ENCODE data around the gene TGM2. TPM values are rescaled to one million over a fixed set of nuclear protein-coding genes. Genes with fewer than 3 reads are reported as not detected.

TGM2 gene
- total RNA-seq, 2 donors from 2014 or later = 0.81 to 2.4 TPM

GRCh38 chr20:38167328-38167850 is 2.3 kb upstream of the TGM2 start:
- H3K27ac Mint-ChIP-seq = peak overlapping the region; percentile 70 to 81
- H3K4me3 Mint-ChIP-seq = no peak overlapping the region
- H3K4me1 Mint-ChIP-seq (ENCODE audit: low read depth in 2 of 2) = peaks cover 18 to 25% of the 10 kb centered on the region in 2 donors
- no peak for ATAC-seq
- no peaks in the 10 kb centered on the region for H3K9me3 Mint-ChIP-seq
- H3K27me3 Mint-ChIP-seq = peaks cover 3 to 17% of the 10 kb centered on the region in 2 donors
- DNase-seq (ENCODE audit: low spot score) = no peak
- no peaks in the 10 kb centered on the region for H3K36me3 Mint-ChIP-seq

DNA sequence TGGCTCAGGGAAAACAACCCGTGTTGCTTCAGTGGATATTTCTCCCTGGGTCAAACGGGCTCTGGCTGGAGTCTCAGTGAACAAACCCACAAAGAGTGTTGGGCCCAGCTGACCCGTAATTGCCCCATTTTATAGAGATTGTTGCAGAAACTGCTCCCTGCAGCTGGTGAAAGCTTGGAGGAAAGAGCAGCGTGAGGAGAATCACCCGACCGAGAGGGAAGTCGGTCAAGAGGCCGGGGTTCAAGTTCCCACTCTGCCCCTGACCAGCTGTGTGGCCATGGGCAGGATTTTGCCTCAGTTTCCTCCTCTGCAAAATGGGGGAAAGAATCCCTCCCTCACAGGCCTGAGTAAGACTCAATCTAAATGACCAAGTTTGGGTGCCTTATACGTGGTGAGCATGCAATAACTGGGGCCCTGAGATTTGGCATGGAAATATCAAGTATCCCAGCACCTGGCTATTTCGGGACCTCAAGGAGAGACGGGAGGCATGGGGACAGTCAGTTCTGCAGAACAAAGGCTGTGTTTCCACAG is 1.7 kb upstream of the TGM2 start:
- no peak for ATAC-seq
- H3K4me1 Mint-ChIP-seq (ENCODE audit: low read depth in 2 of 2) = peaks cover 18 to 25% of the 10 kb centered on the region in 2 donors
- peaks cover 3 to 11% of the 10 kb centered on the region in 2 donors for H3K27me3 Mint-ChIP-seq
- no peak overlapping the region for H3K27ac Mint-ChIP-seq
- no peaks in the 10 kb centered on the region for H3K9me3 Mint-ChIP-seq
- H3K4me3 Mint-ChIP-seq = no peak overlapping the region
- no peak for DNase-seq (ENCODE audit: low spot score)
- H3K36me3 Mint-ChIP-seq = no peaks in the 10 kb centered on the region

DNA sequence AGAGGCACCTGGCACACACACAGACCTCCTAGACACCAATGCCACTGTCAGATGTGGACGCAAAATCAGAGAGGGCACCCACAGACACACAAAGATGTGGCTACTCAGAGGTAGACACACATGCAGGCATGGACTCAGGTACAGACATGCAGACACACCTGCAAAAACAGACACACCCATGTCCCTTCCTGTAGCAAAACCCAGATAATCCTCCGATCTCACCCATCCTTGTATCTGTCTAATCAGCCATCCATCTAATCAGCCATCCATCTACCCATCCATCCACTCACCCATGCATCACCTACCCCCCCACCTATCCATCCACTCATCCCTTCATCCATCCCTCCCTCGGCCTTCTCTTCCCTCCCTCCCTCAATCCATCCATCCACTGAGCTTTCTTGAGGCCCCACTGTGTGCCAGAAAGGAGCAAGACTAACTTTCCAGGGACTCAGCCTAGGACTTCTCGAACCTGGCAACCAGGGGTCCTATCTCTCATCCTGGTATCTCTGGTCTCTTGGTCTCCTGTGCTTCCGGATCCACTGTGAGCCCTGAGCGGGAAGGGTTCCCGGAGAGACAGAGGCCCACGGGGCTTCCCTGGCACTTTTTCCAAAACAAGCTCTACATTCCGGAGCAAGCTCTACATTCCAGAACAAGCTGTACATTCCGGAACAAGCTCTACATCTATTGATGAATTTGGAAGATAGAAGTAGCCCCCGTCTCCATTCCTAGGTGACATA is 1.1 kb upstream of the TGM2 start:
- Mint-ChIP-seq H3K4me3 (peak overlapping the region; percentile 68), H3K27me3 (peaks cover 3 to 8% of the 10 kb centered on the region in 2 donors), H3K27ac (peak overlapping the region in 1 of 2 donors; percentile 66), H3K9me3 (no peaks in the 10 kb centered on the region), H3K36me3 (no peaks in the 10 kb centered on the region), H3K4me1 (ENCODE audit: low read depth in 2 of 2) (peaks cover 18 to 25% of the 10 kb centered on the region in 2 donors)
- ATAC-seq (no peak), DNase-seq (ENCODE audit: low spot score) (no peak)

DNA sequence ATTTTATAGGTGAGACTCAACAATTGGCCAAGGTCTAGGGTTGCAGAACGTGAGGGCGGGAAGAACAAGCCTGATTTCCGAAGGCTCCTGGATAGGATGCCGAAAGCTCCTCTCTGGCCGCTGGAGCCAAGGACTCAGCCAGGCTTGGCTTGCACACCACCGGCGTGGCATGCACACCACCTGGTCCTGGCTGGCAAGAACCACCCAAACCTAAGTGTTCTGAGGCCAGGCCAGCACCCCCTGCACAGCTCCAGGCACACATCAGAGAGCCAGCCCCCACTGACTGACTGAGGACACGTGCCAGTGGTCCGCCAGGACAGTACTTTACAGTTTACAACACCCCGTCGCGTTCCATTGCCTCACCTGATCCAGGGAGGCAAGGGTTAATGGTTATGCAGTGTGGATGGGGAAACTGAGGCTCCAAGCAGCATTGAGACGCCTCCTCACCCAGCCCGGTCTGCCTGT is 414 bp downstream of the TGM2 start:
- no peak for ATAC-seq
- Mint-ChIP-seq H3K36me3 (no peaks in the 10 kb centered on the region), H3K9me3 (no peaks in the 10 kb centered on the region), H3K4me1 (ENCODE audit: low read depth in 2 of 2) (peaks cover 18 to 25% of the 10 kb centered on the region in 2 donors), H3K4me3 (no peak overlapping the region), H3K27ac (no peak overlapping the region), H3K27me3 (peaks cover 0 to 8% of the 10 kb centered on the region in 2 donors)
- no peak for DNase-seq (ENCODE audit: low spot score)

DNA sequence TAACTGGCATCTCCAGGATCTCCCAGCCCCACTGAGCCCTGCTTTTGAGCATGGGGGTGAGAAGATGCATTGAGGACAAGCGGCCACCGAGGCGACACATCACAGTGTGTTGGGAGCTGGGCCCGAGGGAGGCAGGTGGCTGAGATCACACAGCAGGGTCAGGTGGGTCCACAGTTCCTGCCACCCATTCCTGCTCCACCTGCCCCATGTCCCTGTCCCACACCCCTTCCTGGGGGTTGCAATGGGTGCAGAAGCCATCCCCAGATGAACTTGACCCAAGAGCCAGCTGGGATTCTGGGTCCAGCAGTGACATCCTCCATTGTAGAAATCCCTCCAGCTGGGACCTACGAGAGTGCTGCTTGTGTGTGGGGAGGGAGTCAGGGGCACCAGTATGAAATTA is 1.0 kb downstream of the TGM2 start:
- Mint-ChIP-seq H3K4me1 (ENCODE audit: low read depth in 2 of 2) (peaks cover 16 to 23% of the 10 kb centered on the region in 2 donors), H3K36me3 (no peaks in the 10 kb centered on the region), H3K9me3 (no peaks in the 10 kb centered on the region), H3K4me3 (no peak overlapping the region), H3K27ac (no peak overlapping the region), H3K27me3 (peaks cover 0 to 8% of the 10 kb centered on the region in 2 donors)
- no peak for DNase-seq (ENCODE audit: low spot score)
- no peak for ATAC-seq

DNA sequence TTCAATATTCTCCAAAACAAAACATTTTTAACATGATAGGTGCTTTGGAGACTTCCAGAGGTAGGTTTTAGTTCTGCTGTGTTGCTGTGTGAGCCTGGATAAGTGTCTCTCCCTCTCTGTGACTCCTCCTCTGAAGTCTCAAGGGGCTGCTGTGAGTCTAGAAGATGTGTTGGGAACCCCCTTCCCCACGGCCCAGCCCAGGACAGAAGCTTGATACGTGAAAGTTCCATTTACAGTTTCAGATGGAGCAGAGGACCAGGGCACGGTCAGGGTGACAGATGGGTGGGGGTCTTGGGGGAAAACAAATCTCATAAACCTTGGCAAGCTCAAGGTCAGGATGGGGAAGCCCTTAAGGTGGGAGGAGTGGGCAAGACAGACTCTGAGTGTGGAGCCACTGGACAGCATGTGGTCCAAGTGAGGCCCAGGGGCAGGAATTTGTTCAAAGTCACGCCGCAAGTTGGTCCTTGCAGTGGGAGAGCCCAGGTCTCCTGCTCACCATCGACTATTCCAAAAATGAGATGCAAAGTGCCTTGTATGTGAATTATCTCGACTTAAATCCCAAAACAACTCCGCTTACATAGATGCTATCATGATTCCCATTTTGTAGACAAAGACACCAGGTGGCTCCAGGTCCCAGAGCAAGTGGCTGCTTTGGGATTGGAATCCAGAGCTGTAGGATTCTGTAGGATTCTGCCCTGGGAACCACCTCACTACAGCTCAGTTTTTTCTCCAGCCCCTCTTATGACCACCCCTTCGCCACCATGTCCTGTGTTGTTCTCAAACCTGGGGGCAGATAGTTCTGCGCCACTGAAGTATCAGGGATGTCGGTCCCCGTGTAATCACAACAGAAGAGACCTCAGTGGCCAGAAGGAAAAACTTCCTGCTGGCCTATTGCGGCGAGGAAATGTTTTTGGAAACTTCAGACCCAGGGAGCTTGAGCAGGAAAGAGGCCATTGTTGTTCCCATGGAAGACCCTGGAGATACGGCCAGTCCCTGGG is 1.9 kb downstream of the TGM2 start:
- H3K27ac Mint-ChIP-seq = peak overlapping the region in 1 of 2 donors; percentile 37
- ATAC-seq = no peak
- H3K4me1 Mint-ChIP-seq (ENCODE audit: low read depth in 2 of 2) = peaks cover 8 to 14% of the 10 kb centered on the region in 2 donors
- H3K4me3 Mint-ChIP-seq = no peak overlapping the region
- no peaks in the 10 kb centered on the region for H3K9me3 Mint-ChIP-seq
- H3K36me3 Mint-ChIP-seq = no peaks in the 10 kb centered on the region
- H3K27me3 Mint-ChIP-seq = peaks cover 0 to 8% of the 10 kb centered on the region in 2 donors
- no peak for DNase-seq (ENCODE audit: low spot score)

DNA sequence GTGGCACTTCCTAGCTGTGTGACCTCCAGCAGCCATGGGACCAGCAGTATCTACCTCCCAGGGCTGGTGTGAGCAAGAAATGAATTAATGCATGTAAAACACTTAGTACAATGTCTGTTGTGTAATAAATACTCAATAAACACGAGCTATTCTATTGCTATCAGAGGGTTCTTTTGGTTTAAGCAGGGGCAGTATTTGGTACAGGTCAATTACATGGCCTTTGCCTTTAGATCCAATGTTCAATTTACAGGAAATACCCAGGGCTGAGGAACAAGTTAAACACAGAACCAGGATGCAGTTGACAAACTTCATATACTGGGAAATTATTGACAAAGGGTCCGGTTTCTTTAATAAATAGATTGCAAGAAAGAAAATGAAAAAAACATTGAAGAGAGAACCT is 2.9 kb downstream of the TGM2 start:
- Mint-ChIP-seq H3K4me3 (no peak overlapping the region), H3K4me1 (ENCODE audit: low read depth in 2 of 2) (peaks cover 6 to 9% of the 10 kb centered on the region in 2 donors), H3K36me3 (no peaks in the 10 kb centered on the region), H3K9me3 (no peaks in the 10 kb centered on the region), H3K27ac (no peak overlapping the region), H3K27me3 (peaks cover 0 to 8% of the 10 kb centered on the region in 2 donors)
- ATAC-seq (no peak), DNase-seq (ENCODE audit: low spot score) (no peak)

- Mint-ChIP-seq H3K9me3 (no peaks in the 10 kb centered on the region), H3K4me1 (ENCODE audit: low read depth in 2 of 2) (peaks cover 6 to 9% of the 10 kb centered on the region in 2 donors), H3K27me3 (peaks cover 0 to 8% of the 10 kb centered on the region in 2 donors), H3K4me3 (no peak overlapping the region), H3K36me3 (no peaks in the 10 kb centered on the region), H3K27ac (no peak overlapping the region)
- DNase-seq (ENCODE audit: low spot score) (no peak), ATAC-seq (no peak)
Observed at GRCh38 chr20:38161412-38161774, 3.7 kb downstream of the TGM2 start.

- Mint-ChIP-seq H3K4me3 (no peak overlapping the region), H3K36me3 (no peaks in the 10 kb centered on the region)
Observed at GRCh38 chr20:38159957-38160756, 4.9 kb downstream of the TGM2 start.

GRCh38 chr20:38159566-38159956 is 5.5 kb downstream of the TGM2 start:
- Mint-ChIP-seq H3K27me3 (no peaks in the 10 kb centered on the region), H3K9me3 (no peaks in the 10 kb centered on the region), H3K27ac (no peak overlapping the region), H3K4me1 (ENCODE audit: low read depth in 2 of 2) (no peaks in the 10 kb centered on the region), H3K36me3 (no peaks in the 10 kb centered on the region), H3K4me3 (no peak overlapping the region)
- no peak for DNase-seq (ENCODE audit: low spot score)
- no peak for ATAC-seq

More at GRCh38 chr20:38159957-38160756, 4.9 kb downstream of the TGM2 start:
- Mint-ChIP-seq H3K4me1 (ENCODE audit: low read depth in 2 of 2) (peaks cover 0 to under 1% of the 10 kb centered on the region in 2 donors), H3K27ac (no peak overlapping the region), H3K9me3 (no peaks in the 10 kb centered on the region), H3K27me3 (peaks cover 0 to under 1% of the 10 kb centered on the region in 2 donors)
- no peak for ATAC-seq
- DNase-seq (ENCODE audit: low spot score) = no peak

DNA sequence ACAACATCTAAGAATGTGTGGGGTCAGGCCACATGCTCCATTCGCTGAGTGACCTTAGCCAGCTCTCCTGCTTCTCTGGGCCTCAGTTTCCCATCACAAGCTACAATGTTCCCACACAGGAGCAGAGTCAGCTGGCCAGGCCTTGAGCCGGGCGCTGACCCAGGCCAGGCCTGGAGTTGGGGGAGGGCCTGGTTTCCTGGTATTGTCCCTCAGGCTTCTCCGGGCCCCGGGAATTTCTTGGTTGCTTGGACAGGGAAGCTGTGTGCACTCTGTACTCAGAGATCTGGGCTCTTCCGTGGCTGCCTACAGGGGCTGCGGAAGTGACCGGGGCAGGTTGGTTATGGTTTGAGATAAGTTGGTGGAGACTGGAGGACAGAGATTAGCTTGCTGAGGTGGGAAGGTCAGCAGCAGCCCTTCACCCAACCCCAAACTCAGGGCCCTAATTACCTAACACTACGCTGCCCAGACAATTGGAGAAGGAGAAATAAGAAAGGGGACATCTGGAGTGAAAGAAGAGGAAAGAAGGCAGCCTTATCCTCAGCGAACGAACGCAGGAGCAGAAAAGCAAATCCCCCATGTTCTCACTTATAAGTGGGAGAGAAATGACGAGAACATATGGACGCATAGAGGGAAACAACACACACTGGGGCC is 6.2 kb downstream of the TGM2 start:
- ATAC-seq (no peak), DNase-seq (ENCODE audit: low spot score) (no peak)
- Mint-ChIP-seq H3K4me1 (ENCODE audit: low read depth in 2 of 2) (no peaks in the 10 kb centered on the region), H3K36me3 (no peaks in the 10 kb centered on the region), H3K27ac (peak overlapping the region in 1 of 2 donors; percentile 14), H3K4me3 (no peak overlapping the region), H3K27me3 (no peaks in the 10 kb centered on the region), H3K9me3 (no peaks in the 10 kb centered on the region)

DNA sequence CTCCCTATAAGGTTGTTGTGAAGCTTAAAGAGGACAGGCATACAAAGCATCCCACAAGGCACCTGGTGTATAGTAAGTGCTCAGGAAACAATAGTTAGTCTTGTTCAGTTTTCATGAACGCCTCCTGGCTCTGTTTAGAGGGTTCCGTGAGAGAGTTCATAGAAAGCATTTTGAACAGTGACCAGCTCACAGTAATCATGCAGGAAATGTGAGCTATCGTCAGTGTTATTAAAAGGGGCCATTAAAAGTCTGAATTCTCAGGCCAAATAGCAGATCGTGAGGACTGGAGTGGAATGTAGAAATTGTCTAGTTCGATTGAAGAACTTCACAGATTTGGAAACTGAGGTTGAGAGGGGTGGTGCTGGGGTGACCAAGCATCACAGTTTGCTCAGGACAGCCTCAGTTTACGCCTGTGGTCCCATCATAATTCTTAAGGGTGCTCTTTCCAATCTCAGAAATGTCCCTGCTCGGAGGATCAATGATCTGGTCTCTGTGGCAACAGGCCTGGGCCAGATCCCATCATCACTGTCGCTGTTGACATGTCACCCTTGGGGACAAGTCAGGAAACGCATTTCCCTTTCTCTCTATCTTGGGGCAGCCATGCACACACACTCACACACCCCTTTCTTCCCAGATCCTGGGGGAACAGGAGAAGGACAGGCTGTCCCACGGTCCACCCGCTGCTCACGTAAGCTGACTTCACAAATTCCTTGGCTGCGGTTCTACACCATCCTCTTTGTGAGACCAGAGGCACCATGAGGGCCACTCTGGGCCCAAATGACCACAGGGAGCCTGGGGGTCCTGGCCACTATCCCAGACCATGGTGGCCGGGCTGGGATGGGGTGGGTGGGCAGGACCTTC is 7.2 kb downstream of the TGM2 start:
- no peak overlapping the region for H3K4me3 Mint-ChIP-seq
- peaks cover under 1 to 2% of the 10 kb centered on the region in 2 donors for H3K4me1 Mint-ChIP-seq (ENCODE audit: low read depth in 2 of 2)
- ATAC-seq = no peak
- DNase-seq (ENCODE audit: low spot score) = no peak
- H3K36me3 Mint-ChIP-seq = no peaks in the 10 kb centered on the region
- H3K9me3 Mint-ChIP-seq = no peaks in the 10 kb centered on the region
- H3K27me3 Mint-ChIP-seq = no peaks in the 10 kb centered on the region
- peak overlapping the region in 1 of 2 donors; percentile 74 for H3K27ac Mint-ChIP-seq

Data from natural killer cell treated with Interleukin-12 subunit alpha and Interleukin-12 subunit beta and Interleukin-15 and Interleukin-18, amount 100 ng/mL, for 72 hours (primary cell).